ENCODE data around the gene ING4.

GRCh38 chr12:6613776-6614512, 49.0 kb downstream of the ING4 start:
- TF ChIP-seq YY1 (IDR thresholded peaks at IDR 0.05; ENCODE audit: low read depth): no peak
- TF ChIP-seq POLR2AphosphoS5 (IDR thresholded peaks at IDR 0.05; ENCODE audit: low read depth, low read length): no peak; the same call in 1 of the 2 replicates
- peak; percentile 43 for TF ChIP-seq CTCF (IDR thresholded peaks at IDR 0.05)
- TF ChIP-seq, protein P1, sequence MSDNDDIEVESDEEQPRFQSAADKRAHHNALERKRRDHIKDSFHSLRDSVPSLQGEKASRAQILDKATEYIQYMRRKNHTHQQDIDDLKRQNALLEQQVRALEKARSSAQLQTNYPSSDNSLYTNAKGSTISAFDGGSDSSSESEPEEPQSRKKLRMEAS (IDR thresholded peaks at IDR 0.05; ENCODE audit: low read depth): 0 out of 2 replicates have a peak, but pooled peaks have one; percentile 22
- TF ChIP-seq USF2 (IDR thresholded peaks at IDR 0.05; ENCODE audit: borderline replicate concordance, low read depth, low read length): no peak
- no peak for TF ChIP-seq EP300 (IDR thresholded peaks at IDR 0.05; ENCODE audit: borderline replicate concordance in 1 of 2, low read depth in 1 of 2, low read length in 1 of 2)
- TF ChIP-seq REST (IDR thresholded peaks at IDR 0.05; ENCODE audit: low read depth, low read length): no peak

All from SK-N-SH (cell line).